Left renal cortex interstitium (tissue), 4 donors: Measurements from ENCODE around the gene INTS4. TPM values are rescaled to one million over a fixed set of nuclear protein-coding genes. Genes with fewer than 3 reads are reported as not detected.
"Not testable (repeated sequence)": the region's sequence is repeated elsewhere in the genome, so short reads cannot be mapped to it uniquely, and the experiment has no call there.

Source experiments
- DNase-seq, 4 donors: peaks; one replicate each; pipeline ENCODE4 v3.0.0-alpha.2; 2013; ENCODE audit warnings: low read depth in 4 of 4, low spot score in 2 of 4, missing footprints in 1 of 4
- polyA plus RNA-seq, 4 donors: library from polyadenylated mRNA; unstranded; fragments of 120-200 nt; gene quantifications; one replicate each; pipeline ENCODE4 v1.2.1, GENCODE V29; 2013; ENCODE audit not compliant: insufficient read length in 4 of 4

Gene INTS4, protein sequence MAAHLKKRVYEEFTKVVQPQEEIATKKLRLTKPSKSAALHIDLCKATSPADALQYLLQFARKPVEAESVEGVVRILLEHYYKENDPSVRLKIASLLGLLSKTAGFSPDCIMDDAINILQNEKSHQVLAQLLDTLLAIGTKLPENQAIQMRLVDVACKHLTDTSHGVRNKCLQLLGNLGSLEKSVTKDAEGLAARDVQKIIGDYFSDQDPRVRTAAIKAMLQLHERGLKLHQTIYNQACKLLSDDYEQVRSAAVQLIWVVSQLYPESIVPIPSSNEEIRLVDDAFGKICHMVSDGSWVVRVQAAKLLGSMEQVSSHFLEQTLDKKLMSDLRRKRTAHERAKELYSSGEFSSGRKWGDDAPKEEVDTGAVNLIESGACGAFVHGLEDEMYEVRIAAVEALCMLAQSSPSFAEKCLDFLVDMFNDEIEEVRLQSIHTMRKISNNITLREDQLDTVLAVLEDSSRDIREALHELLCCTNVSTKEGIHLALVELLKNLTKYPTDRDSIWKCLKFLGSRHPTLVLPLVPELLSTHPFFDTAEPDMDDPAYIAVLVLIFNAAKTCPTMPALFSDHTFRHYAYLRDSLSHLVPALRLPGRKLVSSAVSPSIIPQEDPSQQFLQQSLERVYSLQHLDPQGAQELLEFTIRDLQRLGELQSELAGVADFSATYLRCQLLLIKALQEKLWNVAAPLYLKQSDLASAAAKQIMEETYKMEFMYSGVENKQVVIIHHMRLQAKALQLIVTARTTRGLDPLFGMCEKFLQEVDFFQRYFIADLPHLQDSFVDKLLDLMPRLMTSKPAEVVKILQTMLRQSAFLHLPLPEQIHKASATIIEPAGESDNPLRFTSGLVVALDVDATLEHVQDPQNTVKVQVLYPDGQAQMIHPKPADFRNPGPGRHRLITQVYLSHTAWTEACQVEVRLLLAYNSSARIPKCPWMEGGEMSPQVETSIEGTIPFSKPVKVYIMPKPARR
- polyA plus RNA-seq: 10 to 100 TPM; 39.9 to 46.9 (median 44.3) TPM

DNA sequence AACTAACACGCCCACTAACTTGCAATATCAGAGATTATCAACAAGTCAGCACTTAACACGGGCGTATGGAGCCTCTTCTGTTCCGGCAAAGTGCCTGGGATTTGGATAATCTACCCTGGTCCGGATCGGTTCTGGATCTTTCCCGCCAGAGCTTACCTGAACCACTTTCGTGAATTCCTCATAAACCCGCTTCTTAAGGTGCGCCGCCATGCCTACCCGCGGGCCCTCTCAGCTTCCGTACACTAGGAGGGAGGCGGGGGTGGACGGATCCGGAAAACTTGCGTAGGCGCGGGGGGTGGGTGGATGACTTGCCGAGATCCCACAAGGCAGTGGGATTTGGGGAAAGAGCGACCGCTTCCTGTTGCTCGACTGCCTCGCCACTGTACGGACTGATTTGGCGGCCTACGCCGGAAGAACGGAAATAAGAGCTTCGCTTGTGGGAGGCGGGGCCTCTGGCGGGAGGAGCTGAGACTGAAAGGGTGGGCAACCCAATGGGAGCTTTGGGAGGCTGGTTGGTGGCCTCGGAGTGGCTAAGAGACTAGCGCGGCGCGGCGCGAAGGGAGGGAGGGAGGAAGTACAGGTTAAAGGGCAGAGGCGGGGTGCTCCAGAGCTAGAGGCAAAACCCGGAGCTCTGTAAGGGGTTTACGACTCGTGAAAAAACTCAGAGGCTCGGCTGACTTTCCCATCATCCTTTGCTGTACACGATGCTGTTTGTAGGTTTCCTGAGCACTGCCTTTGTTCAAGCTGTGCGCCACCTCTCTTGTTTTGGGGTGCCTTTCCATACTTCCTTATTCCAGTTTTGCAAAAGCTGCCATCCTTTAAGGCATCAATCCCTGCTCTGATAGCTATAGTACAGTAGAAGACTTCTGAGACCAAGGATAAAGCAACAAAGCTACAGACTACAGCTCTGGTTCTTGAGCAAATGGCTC, at the start of gene INTS4:
Gene INTS4 (minus strand): TSS at position 235 of the 929 bp plus-strand sequence. CDS start 25 bp downstream, at position 210.
- peak; percentile 96 to 99 (median 98) for DNase-seq

GRCh38 chr11:78041843-78042440, 47.5 kb upstream of the INTS4 start:
- no peak for DNase-seq

DNA sequence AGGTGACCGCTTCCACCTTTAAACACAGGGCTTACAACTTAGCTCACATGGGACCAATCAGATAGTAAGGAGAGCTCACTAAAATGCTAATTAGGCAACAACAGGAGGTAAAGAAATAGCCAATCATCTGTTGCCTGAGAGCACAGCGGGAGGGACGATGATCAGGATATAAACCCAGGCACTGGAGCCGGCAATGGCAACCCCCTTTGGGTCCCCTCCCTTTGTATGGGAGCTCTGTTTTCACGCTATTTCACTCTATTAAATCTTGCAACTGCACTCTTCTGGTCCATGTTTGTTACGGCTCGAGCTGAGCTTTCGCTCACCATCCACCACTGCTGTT, 46.9 kb upstream of the INTS4 start:
- DNase-seq: not testable (repeated sequence)

DNA sequence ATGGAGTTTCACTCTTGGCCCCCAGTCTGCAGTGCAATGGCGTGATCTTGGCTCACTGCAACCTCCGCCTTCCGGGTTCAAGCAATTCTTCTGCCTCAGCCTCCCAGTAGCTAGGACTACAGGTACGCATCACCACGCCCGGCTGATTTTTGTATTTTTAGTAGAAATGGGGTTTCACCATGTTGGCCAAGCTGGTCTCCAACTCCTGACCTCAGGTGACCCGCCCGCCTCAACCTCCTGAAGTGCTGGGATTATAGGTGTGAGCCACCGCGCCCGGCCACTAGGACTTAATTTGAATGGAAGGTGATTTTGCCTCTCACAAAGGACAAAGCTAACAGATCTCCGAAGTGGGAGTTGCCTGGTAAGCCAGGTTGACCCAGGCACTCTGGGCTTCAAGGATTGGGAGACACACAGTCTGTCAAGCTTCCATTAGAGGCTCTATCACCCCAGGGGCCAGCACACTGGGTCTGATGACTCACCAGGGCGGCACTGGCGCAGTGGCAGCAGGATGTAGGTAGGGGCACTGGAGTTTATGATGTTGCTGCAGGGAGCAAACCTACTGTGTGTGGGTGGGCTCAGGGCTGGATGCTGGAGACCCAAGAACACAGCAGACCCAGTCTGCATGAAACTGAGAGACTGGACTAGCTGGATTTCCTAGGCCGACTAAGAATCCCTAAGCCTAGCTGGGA, 46.4 kb upstream of the INTS4 start:
- no peak for DNase-seq

GRCh38 chr11:78039919-78040671, 45.6 kb upstream of the INTS4 start:
- peak in 1 of 4 donors; percentile 42 for DNase-seq

DNA sequence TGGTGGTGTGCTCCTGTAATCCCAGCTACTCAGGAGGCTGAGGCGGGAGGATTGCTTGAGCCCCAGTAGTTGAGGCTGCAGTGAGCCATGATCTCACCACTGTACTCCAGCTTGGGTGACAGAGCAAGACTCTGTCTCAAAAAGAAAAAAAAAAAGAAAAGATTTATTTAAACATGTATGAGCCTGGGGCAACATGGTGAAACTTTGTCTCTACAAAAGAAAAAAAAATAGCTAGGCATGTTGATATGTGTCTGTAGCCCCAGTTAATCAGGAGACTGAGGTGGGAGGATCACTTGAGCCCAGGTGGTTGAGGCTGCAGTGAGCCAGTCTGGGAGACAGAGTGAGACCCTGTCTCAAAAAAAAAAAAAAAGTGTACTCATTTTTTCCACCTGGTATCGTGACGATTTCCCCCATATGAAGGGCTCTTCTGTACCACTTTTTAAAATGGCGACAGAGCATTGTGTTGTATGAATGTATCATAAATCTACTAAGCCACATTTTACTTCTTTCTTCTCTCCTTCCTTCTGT, 45.0 kb upstream of the INTS4 start:
- DNase-seq: no peak

- no peak for DNase-seq
Observed at GRCh38 chr11:78038697-78039313, 44.3 kb upstream of the INTS4 start.

- DNase-seq: no peak
Observed at GRCh38 chr11:78037825-78038620, 43.6 kb upstream of the INTS4 start.

GRCh38 chr11:78037056-78037455, 42.6 kb upstream of the INTS4 start:
- no peak for DNase-seq

GRCh38 chr11:78036313-78036712, 41.8 kb upstream of the INTS4 start:
- DNase-seq: no peak

- no peak for DNase-seq
Observed at GRCh38 chr11:78034623-78035022, 40.2 kb upstream of the INTS4 start.

DNA sequence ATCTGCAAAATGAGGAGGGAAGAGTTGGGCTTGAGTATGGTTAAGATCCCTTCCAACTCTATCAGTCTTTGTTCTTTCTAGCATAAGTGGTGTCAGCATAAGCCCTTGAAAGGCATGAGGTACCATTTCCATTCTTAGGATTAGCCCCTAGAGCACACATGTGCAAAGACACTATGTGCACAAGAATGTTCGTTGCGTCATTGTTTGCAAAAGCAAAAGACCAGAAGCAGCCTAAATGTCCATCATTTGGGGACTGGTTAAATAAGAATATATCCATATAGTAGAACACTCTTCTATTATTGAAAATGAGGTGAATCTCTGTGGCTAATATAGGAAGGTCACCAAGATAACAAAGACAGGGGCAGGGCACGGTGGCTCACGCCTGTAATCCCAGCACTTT, 38.6 kb upstream of the INTS4 start:
- DNase-seq: no peak

GRCh38 chr11:78032090-78032489, 37.6 kb upstream of the INTS4 start:
- no peak for DNase-seq

DNA sequence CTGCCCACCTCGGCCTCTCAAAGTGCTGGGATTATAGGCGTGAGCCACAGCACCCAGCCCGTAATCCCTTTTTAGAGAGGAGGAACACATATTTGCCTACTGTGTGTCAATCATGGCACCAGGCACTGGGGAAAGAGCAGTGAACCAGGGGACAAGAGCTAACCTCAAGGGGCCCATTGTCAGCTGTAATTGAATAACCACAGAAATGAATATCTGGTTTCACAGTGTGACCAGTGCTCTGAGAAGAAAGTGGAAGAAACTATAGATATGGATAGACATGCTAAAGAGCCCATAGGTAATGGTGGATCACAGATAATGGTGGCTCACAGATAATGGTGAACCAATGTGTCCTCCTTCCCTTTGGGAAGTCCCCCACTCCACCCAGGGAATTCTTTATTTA, 37.2 kb upstream of the INTS4 start:
- no peak for DNase-seq

- DNase-seq: peak in 3 of 4 donors; percentile 53 to 73 (median 66)
Observed at GRCh38 chr11:78030429-78031325, 36.2 kb upstream of the INTS4 start.

DNA sequence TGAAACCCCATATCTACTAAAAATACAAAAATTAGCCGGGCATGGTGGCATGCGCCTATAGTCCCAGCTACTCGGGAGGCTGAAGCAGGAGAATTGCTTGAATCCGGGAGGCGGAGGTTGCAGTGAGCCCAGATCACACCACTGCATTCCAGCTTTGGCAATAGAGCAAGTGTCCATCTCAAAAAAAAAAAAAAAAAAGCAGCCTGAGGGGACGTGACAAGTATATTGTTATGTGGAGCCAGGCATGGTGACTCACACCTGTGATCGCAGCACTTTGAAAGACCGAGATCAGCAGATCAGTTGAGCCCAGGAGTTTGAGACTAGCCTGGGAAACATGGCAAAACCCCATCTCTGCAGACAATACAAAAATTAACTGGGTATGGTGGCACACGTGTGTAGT, 34.0 kb upstream of the INTS4 start:
- not testable (repeated sequence) for DNase-seq
